GM19238 (cell line): Measurements from ENCODE around the gene ESD.

Experiments
- DNase-seq: peaks from one replicate; pipeline ENCODE4 v3.0.0; 2011; ENCODE audit warnings: low spot score; ENCODE audit not compliant: insufficient read length

The ESD gene

GRCh38 chr13:46747031-46747820 lies 49.7 kb downstream of the ESD start:
- DNase-seq = no peak

- no peak for DNase-seq
Observed at GRCh38 chr13:46745706-46746105, 51.3 kb downstream of the ESD start.

- no peak for DNase-seq
Observed at GRCh38 chr13:46745062-46745461, 51.9 kb downstream of the ESD start.

- DNase-seq = no peak
Observed at GRCh38 chr13:46743191-46743590, 53.8 kb downstream of the ESD start.

- no peak for DNase-seq
Observed at GRCh38 chr13:46739447-46740098, 57.4 kb downstream of the ESD start.

- no peak for DNase-seq
Observed at GRCh38 chr13:46738766-46739165, 58.2 kb downstream of the ESD start.

- DNase-seq = no peak
Observed at GRCh38 chr13:46738055-46738454, 58.9 kb downstream of the ESD start.

- DNase-seq = no peak
Observed at GRCh38 chr13:46736541-46737310, 60.2 kb downstream of the ESD start.

- no peak for DNase-seq
Observed at GRCh38 chr13:46735425-46735824, 61.5 kb downstream of the ESD start.

GRCh38 chr13:46731535-46731934 lies 65.4 kb downstream of the ESD start:
- DNase-seq = no peak

GRCh38 chr13:46728777-46729176 lies 68.2 kb downstream of the ESD start:
- DNase-seq = no peak

- DNase-seq = no peak
Observed at GRCh38 chr13:46726347-46726746, 70.6 kb downstream of the ESD start.
